Measurements from ENCODE around the gene PSMD6. TPM values are rescaled to one million over a fixed set of nuclear protein-coding genes. Genes with fewer than 3 reads are reported as not detected.

Gene PSMD6
- total and polyA plus RNA-seq, 7 experiments from 2014 or later: 63.4 to 134 (median 89.2) TPM

DNA sequence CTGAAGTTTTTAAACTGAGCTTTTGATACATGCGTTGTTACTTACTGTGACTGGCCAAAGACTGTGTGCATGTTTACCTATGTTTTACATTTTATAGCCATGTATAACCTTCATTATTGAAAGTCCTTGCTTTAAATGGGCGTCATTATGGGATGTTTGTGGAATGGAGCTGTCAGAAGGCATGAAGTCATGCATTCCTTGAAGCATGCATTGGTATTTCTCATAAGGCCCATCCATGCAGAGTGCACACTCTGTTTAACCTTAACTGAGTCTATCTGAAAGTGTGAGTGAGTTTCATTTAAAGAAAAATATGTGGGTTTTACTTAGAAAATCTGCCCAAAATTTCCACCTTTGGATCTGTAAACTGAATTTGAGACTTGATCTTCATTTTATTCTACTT is 51.1 kb downstream of the PSMD6 start:
- Histone ChIP-seq H3K27ac (ENCODE audit: low read depth, low read length) (peak overlapping the region; percentile 80), H3K9me3 (ENCODE audit: control insufficient read depth in 2 of 3, low read length in 3 of 3) (no peaks in the 10 kb centered on the region), H3K4me1 (ENCODE audit: control insufficient read depth in 2 of 2, insufficient read depth in 2 of 2, low read length in 2 of 2) (peaks cover 72% of the 10 kb centered on the region in 2 donors), H3K36me3 (ENCODE audit: control insufficient read depth in 2 of 3, insufficient read depth in 3 of 3, low read length in 3 of 3) (peaks cover 0 to 15% (median 0%) of the 10 kb centered on the region in 3 experiments), H3K27me3 (ENCODE audit: control insufficient read depth in 2 of 2, insufficient read depth in 2 of 2, low read length in 2 of 2) (no peaks in the 10 kb centered on the region), H3K4me3 (ENCODE audit: low read length) (peak overlapping the region; percentile 18)
- CTCF ChIA-PET: interaction anchor here (0.9 to 15.6 kb wide), 3 partner anchors 9 to 20 kb away, joined by 3 to 249 read pairs (median 6); no protein-coding TSS in a partner anchor
- peaks cover 67 to 90% (median 86%) of the 10 kb centered on the region in 7 donors for H3K4me1 Mint-ChIP-seq
- H3K4me3 Mint-ChIP-seq: peak overlapping the region; percentile 18 to 94 (median 76)
- H3K27ac Mint-ChIP-seq: peak overlapping the region; percentile 72 to 99 (median 92)
- no peaks in the 10 kb centered on the region for H3K9me3 Mint-ChIP-seq
- no peak for ATAC-seq
- DNase-seq: no peak
- intact Hi-C loops (cut with micrococcal nuclease): no loop called here
- H3K27me3 Mint-ChIP-seq: no peaks in the 10 kb centered on the region
- peaks cover 4 to 27% (median 19%) of the 10 kb centered on the region in 5 donors for H3K36me3 Mint-ChIP-seq
- POLR2A ChIA-PET: interaction anchor here (0.6 to 10.9 kb wide), 2 partner anchors 9 kb away, joined by 3 to 234 read pairs; no protein-coding TSS in a partner anchor

DNA sequence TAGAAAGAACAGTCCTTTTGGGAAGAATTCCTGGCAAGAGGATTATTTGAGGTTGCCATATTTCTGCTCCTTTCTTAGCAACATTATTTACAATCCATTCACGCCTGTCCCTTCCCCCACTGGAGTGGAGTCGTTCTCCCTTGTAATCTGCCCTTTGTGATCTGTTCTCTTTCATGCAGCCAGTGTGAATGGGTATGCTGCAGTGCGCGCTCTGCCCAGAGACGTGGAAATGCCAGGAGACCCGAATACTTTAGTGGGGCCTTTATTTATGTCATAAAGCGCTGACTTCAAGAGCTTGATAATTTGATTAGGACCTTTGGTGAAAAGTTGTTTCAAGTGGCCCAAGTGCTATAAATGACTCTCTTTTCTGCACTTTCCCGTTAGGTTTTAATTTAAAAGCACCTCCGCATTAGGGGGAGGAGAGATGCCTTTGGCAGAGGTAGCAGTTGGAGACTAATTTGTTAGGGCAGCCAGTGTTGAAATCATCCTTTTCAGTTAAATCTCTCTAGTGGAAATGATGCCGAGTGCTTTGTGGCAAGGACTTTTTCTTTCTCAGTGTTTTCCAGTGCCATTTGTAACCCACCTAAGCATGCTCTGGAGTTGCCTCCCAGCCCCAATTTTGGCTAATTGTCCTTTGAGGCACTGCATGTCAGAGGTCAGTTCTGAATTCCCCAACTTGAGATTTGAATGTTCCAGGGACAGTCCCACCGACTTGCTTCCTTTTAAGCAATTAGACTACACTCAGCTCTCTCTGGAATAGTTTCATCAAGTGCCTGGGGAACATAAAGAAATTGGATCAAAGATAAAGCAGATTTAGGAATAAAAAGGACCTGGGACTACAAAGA is 52.4 kb downstream of the PSMD6 start:
- intact Hi-C loops (cut with micrococcal nuclease): loop anchor here in 1 of 2 donors (1.0 kb wide), 1 partner anchor 9 kb away; no protein-coding TSS in a partner anchor
- peak in 2 of 9 donors; percentile 17 to 24 for DNase-seq
- peaks cover 62 to 90% (median 84%) of the 10 kb centered on the region in 7 donors for H3K4me1 Mint-ChIP-seq
- peaks cover 69 to 73% of the 10 kb centered on the region in 2 donors for H3K4me1 ChIP-seq (ENCODE audit: control insufficient read depth in 2 of 2, insufficient read depth in 2 of 2, low read length in 2 of 2)
- no peaks in the 10 kb centered on the region for H3K27me3 ChIP-seq (ENCODE audit: control insufficient read depth in 2 of 2, insufficient read depth in 2 of 2, low read length in 2 of 2)
- CTCF ChIA-PET: interaction anchor here (10.3 to 15.6 kb wide), 2 partner anchors 9 to 22 kb away, joined by 162 to 249 read pairs; no protein-coding TSS in a partner anchor
- H3K9me3 ChIP-seq (ENCODE audit: control insufficient read depth in 2 of 3, low read length in 3 of 3): no peaks in the 10 kb centered on the region
- POLR2A ChIA-PET: interaction anchor here (0.7 to 10.9 kb wide), 4 partner anchors 9 to 25 kb away, joined by 3 to 234 read pairs (median 3); no protein-coding TSS in a partner anchor
- peaks cover 0 to 15% (median 0%) of the 10 kb centered on the region in 3 experiments for H3K36me3 ChIP-seq (ENCODE audit: control insufficient read depth in 2 of 3, insufficient read depth in 3 of 3, low read length in 3 of 3)
- ATAC-seq: no peak
- peak overlapping the region; percentile 80 for H3K27ac ChIP-seq (ENCODE audit: low read depth, low read length)
- peak overlapping the region; percentile 81 to 98 (median 92) for H3K4me3 Mint-ChIP-seq
- peak overlapping the region; percentile 91 for H3K4me3 ChIP-seq (ENCODE audit: low read length)
- H3K36me3 Mint-ChIP-seq: peaks cover 4 to 25% (median 18%) of the 10 kb centered on the region in 5 donors
- H3K27me3 Mint-ChIP-seq: no peaks in the 10 kb centered on the region
- no peaks in the 10 kb centered on the region for H3K9me3 Mint-ChIP-seq
- peak overlapping the region; percentile 80 to 99 (median 96) for H3K27ac Mint-ChIP-seq

- Histone ChIP-seq H3K4me3 (ENCODE audit: low read length) (peak overlapping the region; percentile 91), H3K27ac (ENCODE audit: low read depth, low read length) (peak overlapping the region; percentile 80), H3K27me3 (ENCODE audit: control insufficient read depth in 2 of 2, insufficient read depth in 2 of 2, low read length in 2 of 2) (no peaks in the 10 kb centered on the region), H3K4me1 (ENCODE audit: control insufficient read depth in 2 of 2, insufficient read depth in 2 of 2, low read length in 2 of 2) (peaks cover 61 to 65% of the 10 kb centered on the region in 2 donors), H3K36me3 (ENCODE audit: control insufficient read depth in 2 of 3, insufficient read depth in 3 of 3, low read length in 3 of 3) (peaks cover 0 to 15% (median 0%) of the 10 kb centered on the region in 3 experiments), H3K9me3 (ENCODE audit: control insufficient read depth in 2 of 3, low read length in 3 of 3) (no peaks in the 10 kb centered on the region)
- DNase-seq (peak in 1 of 9 donors; percentile 14), ATAC-seq (no peak)
- Mint-ChIP-seq H3K27ac (peak overlapping the region; percentile 92 to 99 (median 96)), H3K4me3 (peak overlapping the region; percentile 86 to 98 (median 92)), H3K27me3 (no peaks in the 10 kb centered on the region), H3K36me3 (peaks cover 4 to 22% (median 15%) of the 10 kb centered on the region in 5 donors), H3K9me3 (no peaks in the 10 kb centered on the region), H3K4me1 (peaks cover 58 to 89% (median 83%) of the 10 kb centered on the region in 7 donors)
- ChIA-PET CTCF (interaction anchor here (10.3 to 15.6 kb wide), 2 partner anchors 10 to 23 kb away, joined by 162 to 249 read pairs; no protein-coding TSS in a partner anchor), POLR2A (interaction anchor here (1.8 to 10.9 kb wide), 3 partner anchors 11 to 41 kb away, joined by 5 to 234 read pairs (median 50); no protein-coding TSS in a partner anchor)
- intact Hi-C loops (cut with micrococcal nuclease): loop anchor here (1.0 to 10.0 kb wide), 3 partner anchors 8 to 515 kb away; partner anchors contain the start of genes ATXN7 (in 1 of the 2) and THOC7 (in 1 of the 2)
Observed at GRCh38 chr3:63969876-63970275, 53.4 kb downstream of the PSMD6 start.

DNA sequence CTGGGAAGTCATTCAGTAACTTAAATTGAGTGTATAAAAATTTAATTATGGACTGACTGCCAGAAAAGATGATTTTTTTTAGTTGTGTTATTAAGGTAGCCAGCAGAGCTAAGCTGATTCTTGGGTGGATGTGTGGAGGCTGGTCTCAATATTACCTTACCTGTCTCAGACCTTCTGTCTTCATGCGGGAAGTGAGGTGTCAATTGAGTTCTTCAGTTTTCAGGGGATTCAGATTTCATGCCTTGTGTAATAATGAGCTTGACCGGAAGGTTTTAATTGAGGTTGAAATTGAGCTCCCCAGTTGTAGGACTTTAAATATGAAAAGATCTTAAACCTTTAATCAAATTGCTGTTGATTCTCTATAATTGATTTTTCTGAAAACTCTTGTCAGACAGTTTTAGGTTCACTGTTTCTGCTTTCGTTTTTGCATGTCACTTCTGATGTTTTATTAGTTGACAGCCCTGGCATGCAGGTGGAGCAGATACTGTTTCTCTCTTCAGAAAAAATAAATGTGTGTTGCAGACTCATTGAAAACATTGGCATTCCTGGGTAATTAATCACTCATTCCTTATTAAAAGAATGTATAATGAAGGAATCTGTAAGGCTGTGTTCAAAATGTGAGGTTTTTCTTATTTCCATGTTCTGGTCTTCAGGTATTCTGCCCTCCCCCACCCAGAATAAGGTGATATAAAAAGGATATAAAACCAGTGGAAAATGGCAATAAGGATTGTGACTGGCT is 54.5 kb downstream of the PSMD6 start:
- CTCF ChIA-PET: interaction anchor here (1.8 to 15.6 kb wide), 3 partner anchors 11 to 55 kb away, joined by 10 to 249 read pairs (median 162); partner anchors contain the start of gene PSMD6

DNA sequence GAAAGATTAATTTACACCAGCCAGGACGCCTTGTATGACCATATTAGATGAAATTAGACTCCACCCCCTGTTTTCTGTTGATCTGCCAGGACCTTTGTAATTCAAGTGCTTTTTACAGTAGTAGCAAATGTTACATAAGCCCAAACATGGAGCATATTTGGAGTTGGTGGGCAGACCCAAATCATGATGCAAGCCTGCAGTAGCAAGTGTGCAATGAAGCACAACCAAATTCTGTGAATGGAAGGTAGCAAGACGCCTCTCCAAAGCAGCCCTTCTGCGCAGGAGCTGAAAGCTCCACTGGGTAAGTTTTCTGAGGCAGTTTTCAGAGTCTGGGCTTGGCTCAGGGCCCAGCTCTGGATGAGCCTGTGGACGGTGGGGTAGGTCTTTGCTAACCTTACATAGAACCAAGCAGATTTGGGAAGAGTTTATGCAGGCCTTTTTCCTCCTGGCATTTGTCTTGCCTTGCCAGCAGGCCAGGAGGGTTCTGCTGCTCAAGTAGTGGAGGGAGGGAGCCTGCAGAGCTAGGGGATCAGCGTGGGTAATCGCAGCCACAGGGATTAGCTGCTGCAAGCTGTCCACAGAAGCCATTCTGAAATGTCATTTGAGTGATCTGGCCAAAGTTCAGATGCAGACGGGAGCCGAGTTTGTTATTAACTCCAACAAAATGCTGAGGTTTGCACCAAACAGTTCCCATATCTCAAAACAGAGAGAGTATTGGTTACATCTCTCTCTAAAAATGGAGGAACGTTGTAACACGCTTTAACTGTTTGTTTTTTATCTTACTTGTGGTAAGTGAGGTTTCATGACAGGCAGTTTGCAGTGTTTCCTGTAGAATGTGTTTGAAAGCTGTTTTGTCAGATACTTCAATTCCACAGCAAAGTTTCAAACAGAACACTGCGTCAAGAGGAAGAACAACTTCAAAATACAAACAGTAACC is 55.4 kb downstream of the PSMD6 start:
- peak; percentile 88 for ATAC-seq
- H3K27ac Mint-ChIP-seq: peak overlapping the region; percentile 92 to 99 (median 96)
- ChIA-PET CTCF (interaction anchor here (1.8 to 15.6 kb wide), 3 partner anchors 12 to 56 kb away, joined by 10 to 249 read pairs (median 162); partner anchors contain the start of gene PSMD6), POLR2A (interaction anchor here (0.6 to 10.9 kb wide), 13 partner anchors 9 to 114 kb away, joined by 3 to 234 read pairs (median 5); partner anchors contain the start of genes PSMD6, SCAANT1 and THOC7)
- intact Hi-C loops (cut with micrococcal nuclease): loop anchor here (1.0 to 10.0 kb wide), 8 partner anchors 8 to 517 kb away; partner anchors contain the start of genes ATXN7 (in 2 of the 2), PSMD6 (in 2 of the 2), SCAANT1 (in 2 of the 2) and THOC7 (in 2 of the 2)
- Histone ChIP-seq H3K27me3 (ENCODE audit: control insufficient read depth in 2 of 2, insufficient read depth in 2 of 2, low read length in 2 of 2) (no peaks in the 10 kb centered on the region), H3K4me3 (ENCODE audit: low read length) (peak overlapping the region; percentile 91), H3K27ac (ENCODE audit: low read depth, low read length) (peak overlapping the region; percentile 80), H3K4me1 (ENCODE audit: control insufficient read depth in 2 of 2, insufficient read depth in 2 of 2, low read length in 2 of 2) (peaks cover 46 to 48% of the 10 kb centered on the region in 2 donors), H3K36me3 (ENCODE audit: control insufficient read depth in 2 of 3, insufficient read depth in 3 of 3, low read length in 3 of 3) (no peaks in the 10 kb centered on the region), H3K9me3 (ENCODE audit: control insufficient read depth in 2 of 3, low read length in 3 of 3) (no peaks in the 10 kb centered on the region)
- peaks cover 0 to 10% (median 4%) of the 10 kb centered on the region in 5 donors for H3K36me3 Mint-ChIP-seq
- DNase-seq: peak; percentile 14 to 93 (median 87)
- no peaks in the 10 kb centered on the region for H3K27me3 Mint-ChIP-seq
- peaks cover 43 to 78% (median 65%) of the 10 kb centered on the region in 7 donors for H3K4me1 Mint-ChIP-seq
- H3K9me3 Mint-ChIP-seq: no peaks in the 10 kb centered on the region
- H3K4me3 Mint-ChIP-seq: peak overlapping the region; percentile 86 to 98 (median 92)

More for the DNA sequence above, 54.5 kb downstream of the PSMD6 start:
- H3K36me3 Mint-ChIP-seq: peaks cover 4 to 15% (median 9%) of the 10 kb centered on the region in 5 donors
- POLR2A ChIA-PET: interaction anchor here (0.6 to 10.9 kb wide), 12 partner anchors 10 to 106 kb away, joined by 3 to 234 read pairs (median 6); partner anchors contain the start of genes PSMD6, SCAANT1 and THOC7
- peaks cover 51 to 81% (median 72%) of the 10 kb centered on the region in 7 donors for H3K4me1 Mint-ChIP-seq
- no peaks in the 10 kb centered on the region for H3K27me3 Mint-ChIP-seq
- intact Hi-C loops (cut with micrococcal nuclease): loop anchor here (1.0 to 10.0 kb wide), 7 partner anchors 8 to 516 kb away; partner anchors contain the start of genes PSMD6 (in 2 of the 2), SCAANT1 (in 2 of the 2), ATXN7 (in 1 of the 2) and THOC7 (in 1 of the 2)
- Histone ChIP-seq H3K4me1 (ENCODE audit: control insufficient read depth in 2 of 2, insufficient read depth in 2 of 2, low read length in 2 of 2) (peaks cover 54% of the 10 kb centered on the region in 2 donors), H3K36me3 (ENCODE audit: control insufficient read depth in 2 of 3, insufficient read depth in 3 of 3, low read length in 3 of 3) (peaks cover 0 to 8% (median 0%) of the 10 kb centered on the region in 3 experiments), H3K4me3 (ENCODE audit: low read length) (peak overlapping the region; percentile 91), H3K9me3 (ENCODE audit: control insufficient read depth in 2 of 3, low read length in 3 of 3) (no peaks in the 10 kb centered on the region), H3K27ac (ENCODE audit: low read depth, low read length) (peak overlapping the region; percentile 80), H3K27me3 (ENCODE audit: control insufficient read depth in 2 of 2, insufficient read depth in 2 of 2, low read length in 2 of 2) (no peaks in the 10 kb centered on the region)
- ATAC-seq (no peak), DNase-seq (peak in 1 of 9 donors; percentile 35)
- H3K9me3 Mint-ChIP-seq: no peaks in the 10 kb centered on the region
- peak overlapping the region; percentile 86 to 98 (median 92) for H3K4me3 Mint-ChIP-seq
- peak overlapping the region; percentile 92 to 99 (median 96) for H3K27ac Mint-ChIP-seq

Data from naive thymus-derived CD4-positive, alpha-beta T cell (primary cell).